ENCODE results near the gene IL4R.

- TF ChIP-seq CTCF (IDR thresholded peaks at IDR 0.05; ENCODE audit: low read length) (no peak), EZH2 (optimal IDR thresholded peaks at IDR 0.05; ENCODE audit: low read depth, low read length) (no peak), EZH2phosphoT487 (IDR thresholded peaks at IDR 0.05; ENCODE audit: low read length) (no peak)
These were observed 60.5 kb downstream of the IL4R start for GRCh38 chr16:27374221-27374803.
